HG03066 (cell line): ENCODE results near the gene POLR3GL.

ENCODE experiments used
- ATAC-seq: cut with Tn5 transposase; IDR thresholded peaks from one replicate; pipeline ENCODE4 v1.9.1; 2021; ENCODE audit warnings: low read depth; ENCODE audit not compliant: unreplicated experiment

POLR3GL gene

GRCh38 chr1:145947551-145947950, 16.9 kb upstream of the POLR3GL start:
- ATAC-seq, result no peak

GRCh38 chr1:145949219-145949618, 15.3 kb upstream of the POLR3GL start:
- no peak for ATAC-seq

GRCh38 chr1:145951526-145951925, 13.0 kb upstream of the POLR3GL start:
- no peak for ATAC-seq

- no peak for ATAC-seq
These were observed 11.6 kb upstream of the POLR3GL start for GRCh38 chr1:145952903-145953302.

- no peak for ATAC-seq
These were observed 10.6 kb upstream of the POLR3GL start for GRCh38 chr1:145953861-145954260.

GRCh38 chr1:145955436-145955835, 9.1 kb upstream of the POLR3GL start:
- ATAC-seq, result no peak

GRCh38 chr1:145956361-145956760, 8.1 kb upstream of the POLR3GL start:
- no peak for ATAC-seq

GRCh38 chr1:145956781-145957442, 7.6 kb upstream of the POLR3GL start:
- ATAC-seq, result no peak

GRCh38 chr1:145957443-145958319, 6.8 kb upstream of the POLR3GL start, which contains the start of gene LIX1L:
Gene LIX1L, minus strand, starts transcription at chr1:145958017. Its CDS starts 90 bp downstream, at chr1:145957927.
- ATAC-seq, result peak; percentile 85

- ATAC-seq, result no peak
These were observed 5.8 kb upstream of the POLR3GL start for GRCh38 chr1:145958734-145959133.

- no peak for ATAC-seq
These were observed 5.2 kb upstream of the POLR3GL start for GRCh38 chr1:145959333-145959732.

- no peak for ATAC-seq
These were observed 4.5 kb upstream of the POLR3GL start for GRCh38 chr1:145959957-145960467.

GRCh38 chr1:145960468-145961108, 3.9 kb upstream of the POLR3GL start:
- no peak for ATAC-seq

- no peak for ATAC-seq
These were observed 3.4 kb upstream of the POLR3GL start for GRCh38 chr1:145961109-145961424.

GRCh38 chr1:145961425-145962156, 2.9 kb upstream of the POLR3GL start:
- no peak for ATAC-seq

- ATAC-seq, result no peak
These were observed 2.1 kb upstream of the POLR3GL start for GRCh38 chr1:145962157-145963102.

- ATAC-seq, result no peak
These were observed 1.0 kb upstream of the POLR3GL start for GRCh38 chr1:145963265-145964019.

- ATAC-seq, result no peak
These were observed 742 bp downstream of the POLR3GL start for GRCh38 chr1:145965119-145965744.
